B cell (primary cell): ENCODE measurements around the gene N4BP2. TPM values are rescaled to one million over a fixed set of nuclear protein-coding genes. Genes with fewer than 3 reads are reported as not detected.

Experiments
- ATAC-seq: fragments of 200-7000 bp; cut with Tn5 transposase; one replicate; pipeline ENCODE4 v1.10.0; 2021; ENCODE audit warnings: low read depth, mild to moderate bottlenecking, moderate number of reproducible peaks, moderate library complexity
- CTCF ChIA-PET: fragments of 350-600 bp; sonication (Branson Sonifier 250); formaldehyde crosslinking; loops from one replicate; lab custom pipeline; 2021; ENCODE audit warnings: antibody characterized with exemption, inconsistent platforms; lab: Charles Lee
- POLR2A ChIA-PET: fragments of 350-600 bp; sonication (Branson Sonifier 250); formaldehyde crosslinking; loops from one replicate; lab custom pipeline; 2021; ENCODE audit warnings: antibody characterized with exemption; lab: Charles Lee
- DNase-seq: peaks from one replicate; pipeline ENCODE4 v3.0.0; 2013
- H2AFZ ChIP-seq: 2 replicates; pipeline ENCODE4 v1.6.1; 2012; ENCODE audit warnings: mild to moderate bottlenecking, low read depth, low read length; ENCODE audit not compliant: insufficient read depth, poor library complexity, severe bottlenecking
- H3K27ac ChIP-seq, 2 donors: 1 replicate in 1 of 2; 2 replicates in 1 of 2; pipeline ENCODE4 v1.5.1; 2012 to 2013; ENCODE audit warnings: low read length in 2 of 2, mild to moderate bottlenecking in 2 of 2, moderate library complexity in 1 of 2
- H3K27me3 ChIP-seq, 4 experiments: fragments of 200-600 bp in 1 of 4; sonication (generic) in 1 of 4; replicated peaks in 1 of 4; 1 replicate in 2 of 4; 2 replicates in 2 of 4; pipeline versions ENCODE4 v1.6.1 to v1.7.0; 2013 to 2016; ENCODE audit warnings: low read length in 3 of 4, mild to moderate bottlenecking in 2 of 4, mixed read lengths in 1 of 4, moderate library complexity in 1 of 4; ENCODE audit not compliant: insufficient read depth in 4 of 4, control insufficient read depth in 3 of 4; ENCODE audit errors: control extremely low read depth in 1 of 4
- H3K36me3 ChIP-seq, 2 experiments: replicated peaks in 1 of 2; 1 replicate in 1 of 2; 2 replicates in 1 of 2; pipeline versions ENCODE4 v1.6.1 to v1.7.1; 2013; ENCODE audit warnings: low read length in 1 of 2; ENCODE audit not compliant: insufficient read depth in 2 of 2, control insufficient read depth in 1 of 2; ENCODE audit errors: control extremely low read depth in 1 of 2, extremely low read depth in 1 of 2
- H3K4me1 ChIP-seq, 2 donors: fragments of 200-600 bp in 1 of 2; sonication (generic) in 1 of 2; 1 replicate in 1 of 2; 2 replicates in 1 of 2; pipeline versions ENCODE4 v1.5.1 to v1.6.1; 2013 to 2017; ENCODE audit warnings: low read length in 2 of 2; ENCODE audit not compliant: control insufficient read depth in 2 of 2, insufficient read depth in 2 of 2
- H3K4me2 ChIP-seq: replicated peaks from 2 replicates; pipeline ENCODE3; 2012; ENCODE audit warnings: mild to moderate bottlenecking, low read depth, low read length; ENCODE audit not compliant: poor library complexity, severe bottlenecking
- H3K4me3 ChIP-seq, 5 experiments: fragments of 200-600 bp in 1 of 5; sonication (generic) in 1 of 5; 1 replicate in 3 of 5; 2 replicates in 2 of 5; pipeline versions ENCODE4 v1.5.1 to v1.7.0; 2011 to 2016; ENCODE audit warnings: low read length in 4 of 5, mild to moderate bottlenecking in 4 of 5, low read depth in 2 of 5, control low read depth in 1 of 5, moderate library complexity in 1 of 5; ENCODE audit not compliant: insufficient read depth in 1 of 5; ENCODE audit errors: control extremely low read depth in 1 of 5, extremely low read depth in 1 of 5
- H3K79me2 ChIP-seq: fragments of 200-600 bp; sonication (generic); one replicate; pipeline ENCODE4 v1.6.0; 2016; ENCODE audit warnings: low read length; ENCODE audit not compliant: control insufficient read depth, insufficient read depth
- H3K9ac ChIP-seq: fragments of 200-600 bp; sonication (generic); 2 replicates; pipeline ENCODE4 v1.6.1; 2017; ENCODE audit warnings: mild to moderate bottlenecking, low read length, moderate library complexity
- H3K9me3 ChIP-seq, 3 donors: one replicate each; pipeline versions ENCODE4 v1.6.1 to v1.7.1; 2013; ENCODE audit warnings: low read length in 2 of 3; ENCODE audit not compliant: control insufficient read depth in 2 of 3, insufficient read depth in 1 of 3; ENCODE audit errors: control extremely low read depth in 1 of 3
- H4K20me1 ChIP-seq: 2 replicates; pipeline ENCODE4 v1.6.0; 2012; ENCODE audit warnings: mild to moderate bottlenecking, low read length; ENCODE audit not compliant: insufficient read depth, control insufficient read depth, poor library complexity, severe bottlenecking
- H3K27ac Mint-ChIP-seq: one replicate; pipeline ENCODE4 v1.8.0; 2021; ENCODE audit warnings: mixed read lengths
- H3K27me3 Mint-ChIP-seq: one replicate; pipeline ENCODE4 v1.8.0; 2021; ENCODE audit warnings: mixed read lengths
- H3K4me1 Mint-ChIP-seq: one replicate; pipeline ENCODE4 v1.8.0; 2021; ENCODE audit warnings: mixed read lengths
- H3K4me3 Mint-ChIP-seq: one replicate; pipeline ENCODE4 v1.8.0; 2021; ENCODE audit warnings: mixed read lengths
- H3K9me3 Mint-ChIP-seq: one replicate; pipeline ENCODE4 v1.8.0; 2022; ENCODE audit warnings: mixed read lengths; ENCODE audit not compliant: insufficient read depth
- EZH2 ChIP-seq: IDR thresholded peaks from 2 replicates; pipeline ENCODE4 v1.6.1; 2012; ENCODE audit warnings: borderline replicate concordance, low read depth, mild to moderate bottlenecking, moderate library complexity, low read length; ENCODE audit not compliant: insufficient read depth, poor library complexity, severe bottlenecking
- WGBS: methylation state at CpG from one replicate; pipeline ENCODE4 v1.1.5; 2013; ENCODE audit warnings: missing lambda C conversion rate; ENCODE audit not compliant: insufficient coverage; 5-methylcytosine and 5-hydroxymethylcytosine counted together
- intact Hi-C: fragments of 100-400 bp; cut with micrococcal nuclease; formaldehyde crosslinking; loops from one replicate; pipeline ENCODE4 v1.10.0; 2022
- polyA plus RNA-seq: library from polyadenylated mRNA; depleted of rRNA; stranded (reverse); fragments of >200 nt; gene quantifications from 2 replicates; pipeline ENCODE4 v1.2.3, GENCODE V29; 2012
- total RNA-seq, 2 donors: library from RNA; stranded (reverse); fragments of 120-200 nt in 1 of 2; gene quantifications; 1 replicate in 1 of 2; 2 replicates in 1 of 2; pipeline versions ENCODE4 v1.2.3 to v1.2.4, GENCODE V29; 2013 to 2022
- TF ChIP-seq, protein P1 (sequence below): fragments of 200-600 bp; IDR thresholded peaks from one replicate; pipeline ENCODE4 v1.8.0; 2022; ENCODE audit warnings: antibody characterized with exemption, mild to moderate bottlenecking

N4BP2 gene
- total and polyA plus RNA-seq, 2 donors (not counting 1 experiment from before 2014, with no cell fraction given) = 2.4 to 12.8 TPM

DNA sequence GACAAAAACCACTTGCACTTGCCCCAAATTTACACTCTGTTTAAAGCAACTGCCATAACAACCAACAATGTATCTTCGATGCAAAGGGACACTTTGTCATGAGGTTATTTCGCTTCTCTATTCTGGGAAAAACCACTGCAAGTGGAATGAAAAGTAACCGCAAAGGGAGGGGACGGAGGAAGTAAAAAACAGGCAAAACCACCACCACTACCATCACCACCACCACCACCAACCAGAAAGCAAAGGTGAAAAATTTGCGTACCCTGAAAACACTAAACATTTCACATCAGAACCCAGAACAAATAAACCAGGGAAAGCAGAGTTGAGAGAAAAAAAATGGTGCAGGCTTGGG, 1.2 kb upstream of the N4BP2 start:
- DNase-seq (no peak), ATAC-seq (no peak)
- intact Hi-C loops = loop anchor here (5.0 to 10.0 kb wide), 7 partner anchors 358 to 842 kb away; partner anchors contain the start of genes LIAS, RBM47, RFC1 and RPL9
- peaks cover 14 to 17% of the 10 kb centered on the region in 2 donors for H3K4me1 ChIP-seq
- peak overlapping the region; percentile 90 for H3K27ac Mint-ChIP-seq
- H3K79me2 ChIP-seq = peaks cover 9% of the 10 kb centered on the region
- H4K20me1 ChIP-seq = no peaks in the 10 kb centered on the region
- no peaks in the 10 kb centered on the region for H3K27me3 ChIP-seq
- peak overlapping the region; percentile 44 to 91 (median 77) for H3K4me3 ChIP-seq
- H3K4me1 Mint-ChIP-seq = peaks cover 27% of the 10 kb centered on the region
- no peaks in the 10 kb centered on the region for H3K9me3 Mint-ChIP-seq
- no peaks in the 10 kb centered on the region for H3K27me3 Mint-ChIP-seq
- peak overlapping the region; percentile 77 for H3K9ac ChIP-seq
- H3K4me2 ChIP-seq = peak overlapping the region; percentile 86
- no peaks in the 10 kb centered on the region for H3K9me3 ChIP-seq
- no CpG with 5 or more reads among the region's 5 CpGs for WGBS
- peak overlapping the region; percentile 95 for H3K4me3 Mint-ChIP-seq
- H3K36me3 ChIP-seq = no peaks in the 10 kb centered on the region
- TF ChIP-seq, protein P1, sequence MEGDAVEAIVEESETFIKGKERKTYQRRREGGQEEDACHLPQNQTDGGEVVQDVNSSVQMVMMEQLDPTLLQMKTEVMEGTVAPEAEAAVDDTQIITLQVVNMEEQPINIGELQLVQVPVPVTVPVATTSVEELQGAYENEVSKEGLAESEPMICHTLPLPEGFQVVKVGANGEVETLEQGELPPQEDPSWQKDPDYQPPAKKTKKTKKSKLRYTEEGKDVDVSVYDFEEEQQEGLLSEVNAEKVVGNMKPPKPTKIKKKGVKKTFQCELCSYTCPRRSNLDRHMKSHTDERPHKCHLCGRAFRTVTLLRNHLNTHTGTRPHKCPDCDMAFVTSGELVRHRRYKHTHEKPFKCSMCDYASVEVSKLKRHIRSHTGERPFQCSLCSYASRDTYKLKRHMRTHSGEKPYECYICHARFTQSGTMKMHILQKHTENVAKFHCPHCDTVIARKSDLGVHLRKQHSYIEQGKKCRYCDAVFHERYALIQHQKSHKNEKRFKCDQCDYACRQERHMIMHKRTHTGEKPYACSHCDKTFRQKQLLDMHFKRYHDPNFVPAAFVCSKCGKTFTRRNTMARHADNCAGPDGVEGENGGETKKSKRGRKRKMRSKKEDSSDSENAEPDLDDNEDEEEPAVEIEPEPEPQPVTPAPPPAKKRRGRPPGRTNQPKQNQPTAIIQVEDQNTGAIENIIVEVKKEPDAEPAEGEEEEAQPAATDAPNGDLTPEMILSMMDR = no peak
- TF ChIP-seq EZH2 = no peak
- peak overlapping the region; percentile 74 to 84 for H3K27ac ChIP-seq
- CTCF ChIA-PET = interaction anchor here (0.5 to 4.3 kb wide), 18 partner anchors 12 to 842 kb away, joined by 3 to 48 read pairs (median 4); partner anchors contain the start of gene UBE2K
- H2AFZ ChIP-seq = peak overlapping the region; percentile 98
- POLR2A ChIA-PET = interaction anchor here (0.7 to 1.6 kb wide), 3 partner anchors 144 to 418 kb away, joined by 3 to 5 read pairs (median 4); no protein-coding TSS in a partner anchor
